IgD-negative memory B cell (primary cell): ENCODE results near the gene SLC25A36. TPM values are rescaled to one million over a fixed set of nuclear protein-coding genes. Genes with fewer than 3 reads are reported as not detected.

Source experiments
- polyA plus RNA-seq: library from polyadenylated mRNA; unstranded; fragments of 300-500 nt; fragmentation: Illumina TruSeq; gene quantifications from one replicate; pipeline ENCODE4 v1.2.3, GENCODE V29; 2021

Gene SLC25A36
- polyA plus RNA-seq, 1 donor from 2014 or later, result 49.9 TPM

Other genes with a start within 250 kb of the SLC25A36 start
- gene SPSB4, start 109.5 kb downstream of the SLC25A36 start, polyA plus RNA-seq, result not detected